Measurements from ENCODE around the gene ATP10B. TPM values are rescaled to one million over a fixed set of nuclear protein-coding genes. Genes with fewer than 3 reads are reported as not detected.
"Not testable (repeated sequence)": the region's sequence is repeated elsewhere in the genome, so short reads cannot be mapped to it uniquely, and the experiment has no call there.

The ATP10B gene
- 1 to 10 TPM in 1 of 10 donors, under 1 TPM in 9; 0.35 to 1.3 (median 0.65) TPM for polyA plus RNA-seq (ENCODE audit: insufficient read length in 10 of 10)
- long read RNA-seq, donor 1 = 0 reads
- long read RNA-seq, donor 2 = 0 reads
- long read RNA-seq, donor 3 = 0 reads
- long read RNA-seq, donor 4 = 0 reads
- long read RNA-seq, donor 5 = 0 reads
- long read RNA-seq, donor 6 = 0 reads
- long read RNA-seq, donor 7 = 0 reads
- long read RNA-seq, donor 8 = 0 reads
- long read RNA-seq, donor 9 = 0 reads

GRCh38 chr5:160852049-160852448, at the start of gene ATP10B:
Gene ATP10B (minus strand): TSS chr5:160852211. CDS start chr5:160688074, 164,137 bp downstream.
- no peak for DNase-seq

DNA sequence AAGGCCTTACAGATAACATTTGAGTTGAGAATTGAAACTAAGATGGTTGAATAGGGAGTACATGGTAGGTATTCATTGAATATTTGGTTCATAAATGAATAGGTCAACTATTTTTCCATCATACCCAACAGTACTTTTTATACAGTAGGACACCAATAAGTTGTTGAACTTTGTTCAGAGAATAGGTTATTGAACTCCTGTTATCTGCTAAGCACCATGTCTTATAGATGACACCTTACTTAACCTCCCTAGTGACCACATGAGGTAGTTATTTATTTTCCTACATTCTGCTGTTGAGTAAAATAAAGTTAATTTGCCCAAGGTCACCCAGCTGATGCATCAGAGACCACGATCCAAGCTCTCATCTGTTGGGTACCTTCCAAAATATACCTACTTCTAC, 49.6 kb upstream of the ATP10B start:
- DNase-seq = no peak

- no peak for DNase-seq
Observed at GRCh38 chr5:160899735-160900134, 47.7 kb upstream of the ATP10B start.

- not testable (repeated sequence) for DNase-seq
Observed at GRCh38 chr5:160893180-160893964, 41.4 kb upstream of the ATP10B start.

DNA sequence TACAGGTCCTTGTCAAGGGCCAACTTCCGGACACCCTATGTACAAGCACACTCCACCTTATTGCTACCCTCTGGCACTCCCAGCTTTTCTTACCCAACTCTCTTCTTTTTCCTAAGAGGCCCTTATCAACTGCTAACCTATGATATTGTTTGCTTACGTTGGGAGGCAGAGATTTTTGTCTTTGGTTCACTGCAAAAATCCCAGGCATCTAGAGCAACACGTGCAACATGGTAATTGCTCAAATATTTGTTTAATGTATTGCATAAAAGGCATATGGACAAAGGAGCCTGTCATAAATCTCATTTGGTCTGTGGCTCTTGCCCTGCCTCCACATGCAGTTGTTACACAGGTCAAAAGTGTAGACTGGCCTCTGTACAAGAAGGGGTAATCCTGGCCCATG, 35.8 kb upstream of the ATP10B start:
- no peak for DNase-seq

GRCh38 chr5:160873560-160874200, 21.7 kb upstream of the ATP10B start:
- not testable (repeated sequence) for DNase-seq

- DNase-seq = no peak
Observed at GRCh38 chr5:160869989-160870521, 18.0 kb upstream of the ATP10B start.

DNA sequence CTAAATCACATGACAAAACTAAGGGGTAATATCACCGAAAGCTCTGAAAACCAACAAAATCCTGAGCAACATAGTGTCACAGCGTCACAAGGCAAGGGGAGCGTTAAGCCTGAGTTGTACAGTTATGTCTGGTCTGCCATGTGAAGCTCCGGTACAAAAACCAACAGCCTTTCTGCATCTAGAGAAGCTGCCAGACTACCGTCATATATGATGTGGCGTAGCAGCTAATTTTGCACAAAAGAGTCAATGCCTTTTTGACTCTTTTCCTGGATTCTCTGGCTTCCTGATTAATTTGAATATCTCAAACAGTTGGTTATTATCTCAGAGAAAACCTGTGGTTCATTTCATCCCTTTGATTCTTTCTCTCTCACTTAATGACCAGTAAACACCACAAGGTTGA, 16.0 kb upstream of the ATP10B start:
- DNase-seq = no peak

GRCh38 chr5:160851451-160851850, 560 bp downstream of the ATP10B start:
- no peak for DNase-seq

- no peak for DNase-seq
Observed at GRCh38 chr5:160850421-160850820, 1.6 kb downstream of the ATP10B start.

DNA sequence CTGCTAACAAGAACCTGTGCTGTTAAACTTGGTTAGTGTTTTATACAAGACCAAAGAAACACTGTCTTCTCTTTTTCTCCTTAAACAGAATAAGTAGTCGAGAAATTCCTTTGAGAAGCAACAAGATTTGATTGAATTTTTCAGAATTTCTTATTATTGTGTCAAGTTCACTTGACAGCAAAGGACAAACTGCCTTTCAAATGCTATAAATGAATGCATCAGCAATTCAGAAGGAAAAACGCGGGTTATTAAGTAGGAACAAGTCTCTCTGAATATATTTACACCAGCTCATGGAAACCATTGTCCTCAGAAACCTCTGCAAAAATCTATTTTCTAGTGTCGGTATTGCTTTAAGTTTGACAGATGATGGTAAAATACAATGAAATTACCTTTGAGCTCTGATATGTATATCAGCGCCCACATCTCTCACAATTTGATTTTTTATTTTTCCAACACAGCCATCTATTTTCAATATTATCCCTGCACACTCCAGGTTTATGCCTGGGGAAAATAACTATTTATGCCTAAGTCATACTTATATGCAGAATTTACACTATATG, 4.4 kb downstream of the ATP10B start:
- DNase-seq = no peak

DNA sequence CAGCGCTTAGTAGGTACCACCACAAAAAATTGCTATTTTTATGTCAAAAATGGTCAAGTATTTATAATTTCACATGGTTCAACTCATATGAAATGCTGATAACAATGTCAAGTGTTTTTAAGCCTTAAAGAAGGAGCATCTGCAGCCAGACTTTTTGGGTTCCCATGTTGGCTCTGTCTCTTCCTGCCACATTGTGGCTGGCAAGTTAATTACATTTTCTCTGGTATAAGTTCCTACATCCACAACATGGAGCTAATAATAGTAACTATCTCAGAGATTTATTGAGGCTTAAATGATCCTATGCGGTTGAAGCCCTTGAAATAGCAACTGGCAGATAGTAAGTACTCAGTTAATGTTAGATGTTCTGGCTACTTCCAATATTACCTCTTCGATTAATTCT, 5.4 kb downstream of the ATP10B start:
- no peak for DNase-seq

GRCh38 chr5:160844177-160844576, 7.8 kb downstream of the ATP10B start:
- DNase-seq = no peak

DNA sequence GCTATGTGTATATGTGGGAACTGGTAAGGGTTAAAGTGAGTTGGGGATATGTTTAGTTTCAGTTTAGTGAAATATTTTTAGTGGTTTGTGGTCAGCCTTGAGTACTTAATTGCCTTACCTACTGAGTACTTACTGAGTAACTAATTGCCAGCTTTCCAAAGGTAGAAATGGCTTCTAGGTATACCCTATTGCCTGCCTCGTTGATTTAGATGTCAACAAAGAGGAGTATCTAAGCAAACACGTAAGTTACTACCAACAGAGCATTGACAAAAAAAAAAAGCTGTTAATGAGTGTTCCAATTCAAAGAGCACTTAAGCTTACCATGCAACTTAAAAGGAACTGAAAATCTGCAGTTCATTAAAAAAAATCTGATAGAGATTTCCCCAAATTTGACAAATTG, 8.8 kb downstream of the ATP10B start:
- no peak for DNase-seq

GRCh38 chr5:160837749-160838593, 14.0 kb downstream of the ATP10B start:
- DNase-seq = peak in 2 of 3 donors; percentile 7 to 24

GRCh38 chr5:160837211-160837610, 14.8 kb downstream of the ATP10B start:
- no peak for DNase-seq

DNA sequence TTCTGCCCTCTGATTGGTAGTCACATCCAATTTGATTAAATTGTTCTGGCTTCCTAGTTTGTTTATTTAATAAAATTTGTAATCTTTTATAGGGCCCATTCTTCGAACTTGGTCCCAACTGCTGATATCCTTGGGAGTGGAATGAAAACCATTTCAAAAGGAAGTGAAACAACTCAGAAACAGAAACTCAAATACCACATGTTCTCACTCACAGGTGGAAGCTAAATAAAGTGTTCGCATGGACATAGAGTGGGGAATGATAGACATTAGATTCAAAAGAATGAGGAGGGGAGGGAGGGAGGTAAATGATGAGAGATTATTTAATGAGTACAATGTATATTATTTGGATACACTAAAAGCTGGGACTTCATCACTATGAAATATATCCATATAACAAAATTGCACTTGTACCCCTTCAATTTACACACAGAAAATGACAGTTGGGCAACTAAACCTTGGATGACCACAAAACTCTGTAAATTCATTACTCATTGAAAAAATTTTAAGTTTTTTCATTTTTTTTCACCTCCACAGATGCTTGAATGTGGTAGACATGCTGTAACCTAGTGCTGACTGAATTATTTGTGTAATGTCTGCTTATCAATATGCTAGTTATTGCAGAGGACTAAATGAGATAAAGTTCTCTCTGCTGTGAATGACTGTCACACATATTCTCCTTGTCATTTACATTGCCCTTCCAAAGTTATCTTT, 16.0 kb downstream of the ATP10B start:
- no peak for DNase-seq

DNA sequence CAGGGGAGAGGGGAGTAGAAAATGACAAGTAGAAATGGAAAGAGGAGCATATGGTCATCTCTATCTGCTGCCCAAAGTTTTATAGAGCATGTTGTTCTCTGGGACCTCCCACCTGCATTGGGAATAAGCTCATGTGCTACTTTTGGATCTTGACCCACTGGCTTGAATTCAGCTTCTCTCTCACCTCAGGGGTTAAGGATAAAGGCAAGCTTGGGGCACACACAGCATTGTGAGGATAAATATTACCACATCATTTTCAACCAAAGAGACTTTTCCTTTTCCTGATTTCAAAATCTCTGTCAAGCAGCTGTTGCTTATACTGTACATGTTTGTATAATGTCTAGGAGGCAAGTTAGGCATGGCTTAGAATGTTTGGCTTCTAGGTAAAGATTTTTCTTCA, 16.6 kb downstream of the ATP10B start:
- peak in 1 of 3 donors; percentile 13 for DNase-seq

DNA sequence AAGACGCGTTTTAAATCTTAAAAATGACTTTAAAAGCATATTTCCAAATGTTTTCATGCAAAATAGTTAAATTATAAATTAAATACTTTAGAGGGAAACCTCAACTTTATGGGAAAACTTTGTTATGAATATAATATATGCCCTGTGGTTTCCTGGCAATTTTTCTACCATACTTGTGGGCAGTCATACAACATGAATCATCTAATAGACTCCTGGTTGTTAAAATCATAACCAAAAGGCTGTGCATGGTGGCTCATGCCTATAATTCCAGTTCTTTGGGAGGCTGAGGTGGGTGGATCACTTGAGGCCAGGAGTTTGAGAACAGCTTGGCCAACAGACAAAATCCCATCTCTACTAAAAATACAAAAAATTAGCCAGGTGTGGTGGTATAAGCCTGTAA, 18.2 kb downstream of the ATP10B start:
- peak in 1 of 3 donors; percentile 7 for DNase-seq

- DNase-seq = no peak
Observed at GRCh38 chr5:160831801-160832200, 20.2 kb downstream of the ATP10B start.
